Liver (tissue), 3 donors: ENCODE measurements around the gene HACD1.

Experiments
- ATF3 ChIP-seq: IDR thresholded peaks from 2 replicates; pipeline ENCODE4 v1.6.1; 2016; ENCODE audit warnings: antibody characterized with exemption
- CTCF ChIP-seq: fragments of 150-350 bp; IDR thresholded peaks from 2 replicates; pipeline ENCODE4 v1.5.1; 2017; ENCODE audit warnings: improper control_type of control experiment, low read depth, low read length; ENCODE audit not compliant: missing input control
- FOXA1 ChIP-seq: IDR thresholded peaks from 2 replicates; pipeline ENCODE4 v1.6.1; 2016; ENCODE audit warnings: antibody characterized with exemption
- GABPA ChIP-seq, 2 donors: IDR thresholded peaks in 1 of 2; conservative IDR thresholded peaks in 1 of 2; 2 replicates each; pipeline ENCODE4 v1.6.1; 2016; ENCODE audit warnings: antibody characterized with exemption in 2 of 2, mild to moderate bottlenecking in 1 of 2, moderate library complexity in 1 of 2
- HNF4A ChIP-seq, 2 donors: conservative IDR thresholded peaks; 2 replicates each; pipeline ENCODE4 v1.6.1; 2016; ENCODE audit warnings: antibody characterized with exemption in 2 of 2, mild to moderate bottlenecking in 2 of 2
- JUND ChIP-seq, 2 donors: IDR thresholded peaks; 2 replicates each; pipeline ENCODE4 v1.6.1; 2016; ENCODE audit warnings: antibody characterized with exemption in 2 of 2
- MAX ChIP-seq: IDR thresholded peaks from 2 replicates; pipeline ENCODE4 v1.6.1; 2016; ENCODE audit warnings: antibody characterized with exemption
- NR2F2 ChIP-seq: IDR thresholded peaks from 2 replicates; pipeline ENCODE4 v1.6.1; 2016; ENCODE audit warnings: antibody characterized with exemption
- REST ChIP-seq: IDR thresholded peaks from 2 replicates; pipeline ENCODE4 v1.6.1; 2016; ENCODE audit warnings: antibody characterized with exemption, mild to moderate bottlenecking
- RXRA ChIP-seq, 2 donors: IDR thresholded peaks; 2 replicates each; pipeline ENCODE4 v1.6.1; 2017 to 2018; ENCODE audit warnings: antibody characterized with exemption in 2 of 2, mild to moderate bottlenecking in 1 of 2
- SP1 ChIP-seq: IDR thresholded peaks from 2 replicates; pipeline ENCODE4 v1.6.1; 2018; ENCODE audit warnings: antibody characterized with exemption, mild to moderate bottlenecking
- TAF1 ChIP-seq: conservative IDR thresholded peaks from 2 replicates; pipeline ENCODE4 v1.6.1; 2016; ENCODE audit warnings: antibody characterized with exemption, mild to moderate bottlenecking
- YY1 ChIP-seq: IDR thresholded peaks from 2 replicates; pipeline ENCODE4 v1.6.1; 2016; ENCODE audit warnings: antibody characterized with exemption, mild to moderate bottlenecking
- ZBTB33 ChIP-seq: IDR thresholded peaks from 2 replicates; pipeline ENCODE4 v1.6.1; 2016; ENCODE audit warnings: antibody characterized with exemption
- donor health status: healthy.
- donor health status: healthy.

- TF ChIP-seq CTCF (no peak), GABPA (IDR thresholded peaks at IDR 0.05 in 1 of 2, conservative IDR thresholded peaks at IDR 0.05 in 1 of 2) (no peak), TAF1 (no peak), ZBTB33 (no peak), NR2F2 (no peak), RXRA (IDR thresholded peaks at IDR 0.05) (no peak), ATF3 (no peak), SP1 (no peak), REST (no peak), JUND (IDR thresholded peaks at IDR 0.05) (no peak), MAX (no peak), YY1 (no peak), HNF4A (conservative IDR thresholded peaks at IDR 0.05) (no peak), FOXA1 (no peak)
Measured at GRCh38 chr10:17586821-17587234, 30.3 kb downstream of the HACD1 start.
